GM21447 (cell line): ENCODE data around the gene MAPKAP1.

Source experiments
- ATAC-seq: cut with Tn5 transposase; IDR thresholded peaks from one replicate; pipeline ENCODE4 v1.9.1; 2021; ENCODE audit not compliant: unreplicated experiment

Gene MAPKAP1

DNA sequence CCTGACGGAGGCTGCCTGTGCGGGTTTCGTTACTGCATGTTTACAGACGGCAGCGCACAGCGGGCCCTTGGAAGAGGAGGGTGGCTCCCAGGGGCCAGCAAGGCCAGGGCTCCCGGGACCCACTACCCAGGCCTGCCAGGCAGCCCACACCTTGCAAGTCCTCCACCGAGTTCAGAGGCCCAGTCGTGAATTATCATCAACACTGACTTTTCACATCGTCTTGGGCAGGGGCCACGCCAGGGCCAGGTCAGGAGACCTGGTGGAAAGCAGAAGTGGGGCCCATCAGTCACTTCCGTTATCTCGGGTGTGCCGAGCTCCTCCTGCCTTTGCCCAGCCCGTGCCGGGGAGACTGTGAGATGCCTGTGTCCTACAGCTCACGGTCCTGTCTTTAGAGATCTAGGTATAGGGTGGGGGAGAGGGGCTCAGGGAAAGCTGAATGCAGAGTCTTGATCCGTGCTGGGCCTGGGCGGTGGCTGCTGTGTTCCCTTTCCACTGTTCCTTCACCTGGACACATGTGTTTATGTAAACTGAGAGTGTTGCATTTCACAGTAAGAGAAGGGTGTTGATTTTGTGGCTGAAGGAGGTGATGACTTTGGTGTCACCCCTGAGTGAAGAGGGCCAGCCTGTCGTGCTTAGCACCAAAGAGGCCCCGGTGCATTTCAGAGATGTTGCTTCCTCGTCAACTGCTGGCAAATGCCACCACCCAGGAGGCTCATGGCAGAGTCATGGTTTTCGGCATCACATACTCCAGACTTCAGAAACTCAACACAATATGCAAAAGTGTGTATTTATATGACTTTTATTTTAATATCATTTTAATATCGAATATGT lies 270.2 kb downstream of the MAPKAP1 start:
- ATAC-seq, result no peak

- ATAC-seq, result no peak
Observed at GRCh38 chr9:125435776-125436612, 271.0 kb downstream of the MAPKAP1 start.

GRCh38 chr9:125434986-125435775 lies 271.8 kb downstream of the MAPKAP1 start:
- ATAC-seq, result no peak

- ATAC-seq, result no peak
Observed at GRCh38 chr9:125433461-125434011, 273.5 kb downstream of the MAPKAP1 start.

DNA sequence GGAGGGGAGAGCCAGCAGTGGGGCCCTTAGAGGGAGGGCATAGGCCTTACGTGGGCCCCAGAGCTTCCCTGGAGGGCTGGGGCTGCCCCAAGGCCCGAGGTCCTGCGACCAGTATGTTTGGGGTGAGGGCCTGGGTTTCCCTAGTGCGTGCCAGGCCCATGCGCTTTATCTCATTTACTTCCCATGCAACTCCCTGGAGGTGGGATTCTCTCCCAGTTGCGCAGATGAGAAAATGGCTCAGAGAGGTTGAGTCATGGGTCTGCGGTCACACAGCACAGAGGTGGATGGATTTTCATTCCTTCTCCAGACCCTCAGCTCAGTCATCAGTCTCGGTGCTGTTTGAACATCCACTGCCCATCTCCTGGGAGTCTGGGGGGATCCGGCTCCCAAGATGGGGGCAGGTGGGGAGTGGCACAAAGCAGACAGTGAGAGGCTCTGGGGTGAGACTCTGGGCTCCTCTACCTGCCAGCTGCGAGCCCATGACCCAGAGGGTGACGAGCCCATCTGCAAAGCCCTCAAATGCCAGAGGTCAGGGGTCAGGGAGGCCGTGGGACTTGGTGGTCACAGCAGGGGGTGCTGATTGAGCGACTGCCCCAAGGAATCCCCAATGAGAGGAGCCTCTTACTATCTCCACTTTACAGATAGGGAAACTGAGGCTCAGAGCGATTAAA lies 274.2 kb downstream of the MAPKAP1 start:
- no peak for ATAC-seq

DNA sequence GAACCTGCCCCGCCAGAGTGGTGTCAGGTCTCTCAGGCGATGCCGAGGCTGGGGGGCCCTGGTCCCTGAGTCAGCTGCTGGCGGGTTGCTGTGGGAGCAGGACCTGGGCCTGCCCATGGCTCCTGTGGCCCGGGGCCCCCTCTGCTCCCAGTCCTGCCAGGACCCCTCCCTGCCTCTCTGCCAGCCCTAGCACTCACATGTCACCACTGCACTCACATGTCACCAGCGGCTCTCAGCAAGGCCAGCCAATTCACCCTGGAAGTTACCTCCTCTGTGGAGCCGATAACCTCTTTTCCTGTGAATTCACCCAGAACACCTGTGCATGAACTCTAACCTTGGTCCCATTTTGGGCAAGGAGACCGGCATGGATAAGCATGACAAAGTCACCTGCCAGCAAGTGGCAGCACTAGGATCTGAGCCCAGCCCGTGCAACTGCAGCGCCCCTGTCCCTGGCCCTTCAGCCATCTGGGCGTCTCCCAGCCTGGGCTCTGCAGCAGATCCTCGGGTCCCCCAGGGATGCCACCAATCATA lies 275.2 kb downstream of the MAPKAP1 start:
- ATAC-seq, result no peak

DNA sequence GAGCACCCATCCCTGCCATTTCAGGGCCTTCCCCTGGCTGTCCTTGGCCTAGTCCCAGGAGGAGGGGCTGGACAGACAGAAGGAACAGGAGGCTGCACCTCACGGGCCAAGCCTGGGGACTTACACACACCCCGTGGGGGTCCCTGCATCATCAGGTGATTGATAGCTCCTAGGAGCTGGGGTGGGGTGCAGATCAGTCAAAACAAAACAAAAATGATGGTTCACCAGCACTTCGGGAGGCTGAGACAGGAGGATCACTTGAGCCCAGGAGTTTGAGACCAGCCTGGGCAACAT lies 276.0 kb downstream of the MAPKAP1 start:
- ATAC-seq, result no peak

DNA sequence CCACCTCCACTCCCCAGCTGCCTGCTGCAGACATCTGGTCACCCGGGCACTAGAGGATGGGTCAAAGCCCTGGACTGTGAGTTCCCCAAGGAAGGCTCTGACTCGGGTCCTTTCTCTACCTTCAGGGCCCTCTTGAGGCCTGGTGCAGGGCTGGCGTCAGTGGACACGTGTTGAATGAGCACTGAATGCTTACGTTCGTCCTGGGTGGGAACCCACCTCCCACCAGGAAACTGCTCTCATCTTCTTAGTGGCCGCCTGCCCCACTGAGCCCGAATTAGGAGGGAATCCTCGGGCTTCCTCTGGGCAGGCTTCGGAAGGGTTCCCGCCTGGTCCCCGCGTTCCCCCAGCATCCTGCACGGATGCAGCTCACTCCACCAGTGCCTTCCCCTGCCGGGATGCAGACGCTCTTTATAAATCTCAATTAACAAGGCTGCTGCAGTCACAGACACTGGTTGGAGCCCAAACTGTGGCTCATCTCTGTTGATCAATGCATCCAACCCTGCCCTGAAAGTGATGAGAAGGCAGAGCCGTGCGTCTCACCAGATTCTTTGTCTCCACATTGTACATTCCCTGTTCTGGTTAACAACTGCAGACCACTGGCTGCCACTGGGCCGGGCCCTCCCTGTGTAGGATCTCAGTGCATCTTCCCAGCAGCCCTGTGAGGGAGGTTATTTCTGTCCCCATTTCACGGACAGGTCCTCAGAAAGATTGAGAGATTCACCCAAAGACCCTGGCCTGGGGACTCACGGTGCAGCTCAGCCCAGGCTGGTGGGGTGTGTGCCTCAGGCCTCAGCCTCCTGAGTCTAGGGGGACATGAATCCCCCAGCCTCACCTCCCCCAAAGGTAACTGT lies 276.6 kb downstream of the MAPKAP1 start:
- no peak for ATAC-seq

DNA sequence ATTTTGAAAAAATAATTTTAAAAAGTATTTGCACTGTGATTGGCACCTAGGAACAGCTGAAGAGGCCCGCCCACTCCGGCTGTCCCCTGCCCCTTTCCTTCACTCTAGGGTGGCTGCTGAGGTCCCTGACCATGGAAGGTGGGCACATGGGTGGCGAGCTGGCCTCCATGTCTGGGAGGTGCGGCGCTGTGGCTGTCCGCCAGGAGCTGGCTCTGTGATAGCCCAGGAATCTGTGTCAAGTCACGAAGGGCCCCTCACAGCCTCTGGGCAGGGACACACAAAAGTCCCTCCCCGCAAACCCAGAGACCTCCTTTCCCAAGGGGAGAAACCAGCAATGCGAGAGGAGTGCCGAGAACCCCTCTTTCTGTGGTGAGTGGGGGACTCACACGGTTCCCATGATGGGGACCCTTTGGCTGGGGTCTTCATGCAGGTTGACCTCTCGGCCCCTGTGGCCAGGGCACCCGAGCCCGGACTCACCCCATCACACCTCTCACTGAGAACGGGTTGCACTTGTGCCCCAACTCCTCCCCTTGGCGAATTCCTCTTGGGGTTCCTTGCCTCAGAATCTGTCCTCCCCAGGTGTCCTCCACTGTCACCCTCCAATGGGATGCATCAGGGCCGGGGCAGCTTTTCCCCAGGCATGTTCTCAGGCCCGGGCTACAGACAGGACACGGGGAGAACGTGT lies 277.4 kb downstream of the MAPKAP1 start:
- ATAC-seq, result no peak

DNA sequence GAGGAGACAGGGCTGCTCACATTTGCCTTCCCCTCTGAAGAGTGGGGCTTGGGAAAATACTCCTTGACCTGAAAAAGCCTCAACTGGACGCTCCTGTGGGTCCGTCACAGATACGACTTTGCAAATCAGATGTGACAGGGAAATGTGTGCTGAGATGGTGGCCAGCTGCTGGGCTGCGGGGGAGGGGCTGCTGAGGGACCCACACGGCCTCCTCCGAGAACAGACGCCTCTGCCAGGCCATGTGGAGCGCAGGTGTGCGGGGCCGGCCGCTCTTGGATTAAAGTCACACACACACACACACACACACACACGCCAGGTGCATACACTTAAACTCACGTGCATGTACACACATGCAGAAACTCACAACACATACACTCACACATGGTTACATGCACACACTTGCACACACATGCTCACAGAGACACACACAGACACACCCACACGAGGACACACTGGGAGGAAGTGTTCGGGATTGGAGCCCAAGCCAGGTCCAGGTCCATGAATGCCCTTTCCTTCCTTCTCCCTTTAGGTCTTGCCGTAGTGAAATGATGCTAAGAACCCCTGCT lies 278.0 kb downstream of the MAPKAP1 start:
- no peak for ATAC-seq

DNA sequence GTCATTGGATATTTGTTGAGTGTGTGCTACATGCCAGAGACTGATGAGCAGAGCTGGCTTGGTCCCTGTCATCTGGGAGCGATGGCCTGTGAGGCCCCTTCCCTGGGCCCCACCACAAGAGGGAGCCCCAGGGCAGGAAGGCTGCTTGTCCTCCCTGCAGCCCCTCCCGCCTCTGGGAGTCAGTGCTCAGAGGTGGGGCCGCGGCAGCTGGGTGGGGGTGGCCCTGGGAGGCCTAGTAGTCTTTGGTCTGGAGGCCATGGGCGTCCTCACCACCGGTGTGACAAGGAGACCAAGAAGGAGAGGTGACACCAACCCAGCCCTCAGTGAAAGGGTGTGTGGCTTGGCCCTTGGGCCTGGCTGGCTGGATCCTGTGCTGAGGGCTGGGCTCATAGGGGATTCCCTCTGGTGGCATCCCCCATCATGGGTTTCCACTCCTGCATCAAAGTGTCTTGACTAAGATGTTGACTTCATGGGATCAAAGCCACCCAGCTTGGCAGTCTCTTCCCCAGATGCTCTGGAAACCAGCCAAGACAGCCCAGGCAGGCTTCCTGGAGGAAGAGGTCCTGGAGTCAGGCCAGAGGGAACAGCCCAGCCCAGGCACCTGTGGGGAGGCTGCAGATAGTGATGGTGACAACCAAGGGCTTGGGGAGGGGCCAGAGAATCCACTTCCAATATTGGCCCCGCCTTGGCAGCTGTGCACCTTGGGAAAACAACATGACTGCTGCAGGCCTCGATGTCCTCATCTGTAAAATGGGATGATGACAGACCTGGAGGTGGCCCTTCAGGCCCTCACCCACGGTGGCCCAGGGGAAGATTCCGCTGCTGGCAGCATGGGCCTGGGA lies 278.7 kb downstream of the MAPKAP1 start:
- no peak for ATAC-seq

DNA sequence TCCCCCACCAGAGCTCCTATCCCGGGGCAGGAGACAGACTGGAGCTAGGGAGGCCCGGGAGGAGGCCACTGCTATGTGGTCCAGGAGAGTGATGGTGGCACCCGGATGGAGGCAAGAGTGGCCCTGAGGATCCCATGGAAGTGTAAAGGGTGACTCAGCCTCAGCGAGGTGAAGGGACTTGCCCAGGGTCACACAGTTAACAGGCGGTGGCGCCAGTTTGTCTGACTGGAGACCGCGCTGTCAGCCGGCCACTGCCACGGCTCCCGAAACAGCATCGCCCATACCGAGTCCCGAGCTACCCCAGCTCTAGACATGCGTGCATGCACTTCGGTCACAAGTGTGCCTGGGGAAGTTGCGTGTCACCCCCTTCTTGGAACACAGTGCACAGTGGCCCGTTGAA lies 279.5 kb downstream of the MAPKAP1 start:
- no peak for ATAC-seq

DNA sequence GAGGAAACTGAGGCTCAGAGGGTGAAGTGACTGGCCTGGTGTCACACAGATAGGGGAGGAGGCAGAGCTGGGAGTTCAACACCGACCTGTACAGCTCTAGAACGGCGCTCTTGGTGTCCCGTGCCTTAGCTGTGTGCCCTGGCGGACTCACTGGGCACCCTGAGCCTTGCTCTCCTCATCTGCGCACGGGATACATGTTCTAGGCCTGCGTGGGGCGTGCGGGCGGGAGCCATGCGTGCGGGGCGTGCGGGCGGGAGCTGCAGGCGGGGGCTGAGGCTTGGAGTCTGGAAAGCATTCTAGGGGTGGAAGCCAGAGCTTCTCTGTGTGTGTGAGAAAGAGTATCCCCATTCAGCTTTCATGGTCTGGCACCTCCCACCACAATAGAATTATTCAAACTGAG lies 280.1 kb downstream of the MAPKAP1 start:
- ATAC-seq, result no peak

DNA sequence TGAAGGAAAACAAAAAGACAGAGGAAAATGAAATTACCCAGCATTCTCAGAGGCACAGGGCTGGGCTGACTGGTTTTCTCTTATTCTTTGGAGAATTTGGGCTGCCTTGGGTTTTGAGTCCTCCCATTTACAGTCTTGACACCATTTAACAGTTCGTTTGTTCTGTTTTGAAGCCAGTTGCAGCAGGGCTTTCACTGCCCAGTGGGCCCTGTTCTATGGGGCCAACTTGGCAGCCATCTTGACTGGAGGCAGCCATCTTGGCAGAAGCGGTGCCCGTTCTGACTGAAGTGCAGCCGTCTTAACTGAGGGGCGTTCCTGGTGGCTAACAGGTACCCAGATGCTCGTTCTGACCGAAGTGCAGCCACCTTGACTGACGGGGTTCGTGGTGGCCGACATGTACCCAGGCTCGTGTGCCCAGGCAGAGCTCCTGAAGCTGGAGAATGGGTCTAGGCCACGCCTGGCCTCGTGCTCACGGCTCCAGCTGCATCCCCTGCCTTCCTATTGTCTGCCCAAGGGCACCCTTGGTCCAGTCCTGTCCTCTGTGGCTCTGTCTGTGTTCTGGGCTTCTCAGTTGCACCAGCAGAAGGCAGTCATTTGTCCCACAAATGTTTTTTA lies 281.0 kb downstream of the MAPKAP1 start:
- ATAC-seq, result no peak

- no peak for ATAC-seq
Observed at GRCh38 chr9:125425170-125425897, 281.7 kb downstream of the MAPKAP1 start.

DNA sequence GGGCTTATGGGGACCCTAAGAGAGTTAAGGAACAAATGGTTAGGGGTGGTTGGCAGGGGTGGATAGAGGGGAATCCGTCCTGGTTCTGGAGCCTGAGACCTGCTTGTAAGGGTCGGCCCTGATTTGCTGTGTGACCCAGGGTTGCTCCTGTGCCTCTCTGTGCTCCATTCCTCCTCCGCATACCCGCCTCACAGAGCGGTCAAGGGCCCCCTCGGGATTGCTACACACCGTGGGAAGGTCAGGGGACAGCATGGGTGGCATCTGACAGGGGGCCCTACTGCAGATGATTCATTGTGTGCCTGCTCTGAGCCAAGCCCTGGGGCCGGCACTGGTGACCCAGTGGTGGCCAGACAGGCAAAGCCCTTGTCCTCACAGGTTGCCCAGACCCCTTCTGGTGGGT lies 283.0 kb downstream of the MAPKAP1 start:
- no peak for ATAC-seq

DNA sequence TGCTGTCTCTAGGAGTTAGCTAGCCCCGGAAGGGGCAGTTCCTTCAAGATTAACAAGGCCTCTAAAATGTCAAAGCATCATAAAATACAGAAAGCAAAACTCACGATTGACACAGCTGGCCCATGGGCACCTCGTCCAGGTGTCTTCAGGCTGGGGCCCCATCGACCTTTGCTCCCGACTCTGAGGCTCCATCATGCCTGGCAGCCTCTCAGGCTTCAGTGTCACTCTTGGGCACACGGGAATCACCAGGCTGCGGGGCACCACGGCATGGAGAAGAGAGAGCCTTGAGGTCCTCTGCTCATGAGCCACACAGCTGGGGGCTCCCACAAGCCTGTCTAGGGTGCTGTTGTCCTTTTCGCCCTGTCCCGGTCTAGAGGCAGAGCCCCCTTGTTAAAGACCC lies 284.2 kb downstream of the MAPKAP1 start:
- no peak for ATAC-seq
